ENCODE results near the gene SH3RF3.

DNA sequence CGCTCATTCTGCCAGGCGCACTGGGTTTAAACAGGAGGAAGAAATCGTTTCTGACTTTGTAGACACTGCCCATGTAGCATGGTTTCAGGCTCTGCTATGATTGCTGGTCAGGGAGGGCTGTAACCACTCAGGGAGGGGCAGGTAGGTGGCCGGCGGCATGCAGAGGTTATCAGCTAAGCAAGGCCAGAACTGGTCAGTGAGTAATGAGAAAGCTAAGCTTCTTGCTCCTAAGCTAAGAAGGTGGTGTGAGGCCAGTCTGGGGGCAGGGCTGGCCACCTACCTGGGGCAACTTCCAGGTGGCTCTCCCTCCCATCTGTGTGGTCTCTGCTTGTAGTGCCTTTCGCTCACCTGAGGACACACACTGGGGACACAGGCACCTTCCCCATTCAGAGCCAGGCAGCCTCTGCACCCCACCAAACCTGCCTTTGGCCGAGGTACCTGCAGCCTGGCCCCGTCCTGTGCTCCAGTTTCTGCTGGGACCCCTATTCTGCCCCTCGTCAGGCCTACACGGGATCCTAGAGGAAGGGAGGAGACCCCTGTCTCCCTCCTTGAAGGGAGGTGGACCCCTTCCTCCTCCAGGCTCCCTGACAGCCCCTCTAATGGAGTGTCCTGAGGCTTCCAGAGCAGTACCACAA lies 288.8 kb downstream of the SH3RF3 start:
- TF ChIP-seq BCL3 (IDR thresholded peaks at IDR 0.05; ENCODE audit: borderline replicate concordance, insufficient read depth, low read depth, low read length, poor library complexity, severe bottlenecking) (no peak), ATF3 (IDR thresholded peaks at IDR 0.05; ENCODE audit: borderline replicate concordance, extremely low read depth, low read depth, low read length) (no peak), CTCF (IDR thresholded peaks at IDR 0.05 in 2 of 3, conservative IDR thresholded peaks at IDR 0.05 in 1 of 3; ENCODE audit: control insufficient read depth in 2 of 3, extremely low read depth in 1 of 3, insufficient read depth in 1 of 3, low read depth in 3 of 3, low read length in 3 of 3) (no peak), RAD21 (IDR thresholded peaks at IDR 0.05; ENCODE audit: insufficient read depth, low read depth, low read length) (no peak), POLR2AphosphoS2 (IDR thresholded peaks at IDR 0.05; ENCODE audit: low read depth, low read length) (no peak)
- TF ChIP-seq, protein P1, sequence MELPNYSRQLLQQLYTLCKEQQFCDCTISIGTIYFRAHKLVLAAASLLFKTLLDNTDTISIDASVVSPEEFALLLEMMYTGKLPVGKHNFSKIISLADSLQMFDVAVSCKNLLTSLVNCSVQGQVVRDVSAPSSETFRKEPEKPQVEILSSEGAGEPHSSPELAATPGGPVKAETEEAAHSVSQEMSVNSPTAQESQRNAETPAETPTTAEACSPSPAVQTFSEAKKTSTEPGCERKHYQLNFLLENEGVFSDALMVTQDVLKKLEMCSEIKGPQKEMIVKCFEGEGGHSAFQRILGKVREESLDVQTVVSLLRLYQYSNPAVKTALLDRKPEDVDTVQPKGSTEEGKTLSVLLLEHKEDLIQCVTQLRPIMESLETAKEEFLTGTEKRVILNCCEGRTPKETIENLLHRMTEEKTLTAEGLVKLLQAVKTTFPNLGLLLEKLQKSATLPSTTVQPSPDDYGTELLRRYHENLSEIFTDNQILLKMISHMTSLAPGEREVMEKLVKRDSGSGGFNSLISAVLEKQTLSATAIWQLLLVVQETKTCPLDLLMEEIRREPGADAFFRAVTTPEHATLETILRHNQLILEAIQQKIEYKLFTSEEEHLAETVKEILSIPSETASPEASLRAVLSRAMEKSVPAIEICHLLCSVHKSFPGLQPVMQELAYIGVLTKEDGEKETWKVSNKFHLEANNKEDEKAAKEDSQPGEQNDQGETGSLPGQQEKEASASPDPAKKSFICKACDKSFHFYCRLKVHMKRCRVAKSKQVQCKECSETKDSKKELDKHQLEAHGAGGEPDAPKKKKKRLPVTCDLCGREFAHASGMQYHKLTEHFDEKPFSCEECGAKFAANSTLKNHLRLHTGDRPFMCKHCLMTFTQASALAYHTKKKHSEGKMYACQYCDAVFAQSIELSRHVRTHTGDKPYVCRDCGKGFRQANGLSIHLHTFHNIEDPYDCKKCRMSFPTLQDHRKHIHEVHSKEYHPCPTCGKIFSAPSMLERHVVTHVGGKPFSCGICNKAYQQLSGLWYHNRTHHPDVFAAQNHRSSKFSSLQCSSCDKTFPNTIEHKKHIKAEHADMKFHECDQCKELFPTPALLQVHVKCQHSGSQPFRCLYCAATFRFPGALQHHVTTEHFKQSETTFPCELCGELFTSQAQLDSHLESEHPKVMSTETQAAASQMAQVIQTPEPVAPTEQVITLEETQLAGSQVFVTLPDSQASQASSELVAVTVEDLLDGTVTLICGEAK (IDR thresholded peaks at IDR 0.05; ENCODE audit: borderline replicate concordance): no peak

All from GM12878 (cell line).